ENCODE data around the gene SLC30A1.
"Not testable (repeated sequence)": the region's sequence is repeated elsewhere in the genome, so short reads cannot be mapped to it uniquely, and the experiment has no call there.

Gene SLC30A1

GRCh38 chr1:211583011-211583992 is 4.3 kb upstream of the SLC30A1 start:
- no peak for DNase-seq (ENCODE audit: low spot score)

GRCh38 chr1:211581526-211581925 is 2.6 kb upstream of the SLC30A1 start:
- DNase-seq (ENCODE audit: low spot score) = peak; percentile 59

GRCh38 chr1:211580303-211580687 is 1.3 kb upstream of the SLC30A1 start:
- peak; percentile 20 for DNase-seq (ENCODE audit: low spot score)

- no peak for DNase-seq (ENCODE audit: low spot score)
Measured at GRCh38 chr1:211579440-211580302, 710 bp upstream of the SLC30A1 start.

- DNase-seq (ENCODE audit: low spot score) = peak; percentile 87
Measured at GRCh38 chr1:211577819-211578639, 932 bp downstream of the SLC30A1 start.

GRCh38 chr1:211577277-211577818 is 1.6 kb downstream of the SLC30A1 start:
- DNase-seq (ENCODE audit: low spot score) = no peak

- no peak for DNase-seq (ENCODE audit: low spot score)
Measured at GRCh38 chr1:211576717-211577116, 2.2 kb downstream of the SLC30A1 start.

- no peak for DNase-seq (ENCODE audit: low spot score)
Measured at GRCh38 chr1:211574705-211575104, 4.3 kb downstream of the SLC30A1 start.

- DNase-seq (ENCODE audit: low spot score) = no peak
Measured at GRCh38 chr1:211571998-211572397, 7.0 kb downstream of the SLC30A1 start.

GRCh38 chr1:211570378-211570777 is 8.6 kb downstream of the SLC30A1 start:
- not testable (repeated sequence) for DNase-seq (ENCODE audit: low spot score)

GRCh38 chr1:211566431-211567025 is 12.4 kb downstream of the SLC30A1 start:
- no peak for DNase-seq (ENCODE audit: low spot score)

- no peak for DNase-seq (ENCODE audit: low spot score)
Measured at GRCh38 chr1:211564084-211564483, 14.9 kb downstream of the SLC30A1 start.

GRCh38 chr1:211559222-211560010 is 19.5 kb downstream of the SLC30A1 start:
- DNase-seq (ENCODE audit: low spot score) = no peak

GRCh38 chr1:211557894-211558625 is 20.9 kb downstream of the SLC30A1 start:
- no peak for DNase-seq (ENCODE audit: low spot score)

GRCh38 chr1:211553549-211553948 is 25.4 kb downstream of the SLC30A1 start:
- no peak for DNase-seq (ENCODE audit: low spot score)

GRCh38 chr1:211551638-211552460 is 27.1 kb downstream of the SLC30A1 start:
- DNase-seq (ENCODE audit: low spot score) = no peak

- no peak for DNase-seq (ENCODE audit: low spot score)
Measured at GRCh38 chr1:211549092-211549711, 29.8 kb downstream of the SLC30A1 start.

All from AG08396 (cell line).